HEK293T (cell line): Measurements from ENCODE around the gene RPRD1B.
A peak's percentile ranks its signal among the peaks of the same experiment; 100 is the strongest.

Experiments
- CTCF ChIA-PET: fragments of 350-600 bp; formaldehyde crosslinking; extraction: SDS; loops from one replicate; lab custom pipeline; 2021; ENCODE audit warnings: antibody characterized with exemption, inconsistent platforms; lab: Yijun Ruan, JAX
- POLR2A ChIA-PET: fragments of 350-600 bp; formaldehyde crosslinking; extraction: SDS; loops from one replicate; lab custom pipeline; 2020; ENCODE audit warnings: antibody characterized with exemption, inconsistent platforms; lab: Yijun Ruan, JAX
- DNase-seq: peaks from one replicate; pipeline ENCODE4 v3.0.0; 2012; ENCODE audit warnings: mixed read lengths; ENCODE audit errors: extremely low spot score
- ARNT ChIP-seq: fragments of 450-650 bp; IDR thresholded peaks from 2 replicates; pipeline ENCODE4 v1.6.1; 2017; ENCODE audit warnings: mild to moderate bottlenecking
- BHLHE40 ChIP-seq: fragments of 450-650 bp; IDR thresholded peaks from 2 replicates; pipeline ENCODE4 v1.6.1; 2016; ENCODE audit warnings: mild to moderate bottlenecking, moderate library complexity, borderline replicate concordance
- CTBP1 ChIP-seq: fragments of 450-650 bp; IDR thresholded peaks from 2 replicates; pipeline ENCODE4 v1.6.1; 2016; ENCODE audit warnings: borderline replicate concordance
- ELF4 ChIP-seq: fragments of 450-650 bp; IDR thresholded peaks from 2 replicates; pipeline ENCODE4 v1.6.1; 2017; ENCODE audit warnings: antibody characterized with exemption
- FOXA1 ChIP-seq: fragments of 450-650 bp; IDR thresholded peaks from 2 replicates; pipeline ENCODE4 v1.6.1; 2016; ENCODE audit warnings: mild to moderate bottlenecking
- FOXK2 ChIP-seq: fragments of 450-650 bp; IDR thresholded peaks from 2 replicates; pipeline ENCODE4 v1.6.1; 2016; ENCODE audit warnings: mild to moderate bottlenecking
- FOXM1 ChIP-seq: fragments of 450-650 bp; IDR thresholded peaks from 2 replicates; pipeline ENCODE4 v1.6.1; 2017; ENCODE audit warnings: mild to moderate bottlenecking, borderline replicate concordance
- HDGF ChIP-seq: fragments of 450-650 bp; IDR thresholded peaks from 2 replicates; pipeline ENCODE4 v1.6.1; 2017; ENCODE audit warnings: antibody characterized with exemption, borderline replicate concordance
- L3MBTL2 ChIP-seq: fragments of 450-650 bp; conservative IDR thresholded peaks from 2 replicates; pipeline ENCODE4 v1.6.1; 2016; ENCODE audit warnings: mild to moderate bottlenecking
- LEF1 ChIP-seq: fragments of 450-650 bp; IDR thresholded peaks from 2 replicates; pipeline ENCODE4 v1.6.1; 2017; ENCODE audit warnings: mild to moderate bottlenecking, borderline replicate concordance
- NFRKB ChIP-seq: fragments of 450-650 bp; IDR thresholded peaks from 2 replicates; pipeline ENCODE4 v1.6.1; 2016; ENCODE audit warnings: mild to moderate bottlenecking, moderate library complexity
- SP1 ChIP-seq: fragments of 450-650 bp; IDR thresholded peaks from 2 replicates; pipeline ENCODE4 v1.6.1; 2017
- SUZ12 ChIP-seq: fragments of 450-650 bp; IDR thresholded peaks from 2 replicates; pipeline ENCODE4 v1.6.1; 2016; ENCODE audit warnings: mild to moderate bottlenecking
- TARDBP ChIP-seq: fragments of 450-650 bp; IDR thresholded peaks from 2 replicates; pipeline ENCODE4 v1.6.1; 2016
- ZNF384 ChIP-seq: fragments of 450-650 bp; IDR thresholded peaks from 2 replicates; pipeline ENCODE4 v1.6.1; 2016
- TF ChIP-seq, protein P1 (sequence below): fragments of 450-650 bp; IDR thresholded peaks from 2 replicates; pipeline ENCODE4 v1.6.1; 2016

Gene RPRD1B

DNA sequence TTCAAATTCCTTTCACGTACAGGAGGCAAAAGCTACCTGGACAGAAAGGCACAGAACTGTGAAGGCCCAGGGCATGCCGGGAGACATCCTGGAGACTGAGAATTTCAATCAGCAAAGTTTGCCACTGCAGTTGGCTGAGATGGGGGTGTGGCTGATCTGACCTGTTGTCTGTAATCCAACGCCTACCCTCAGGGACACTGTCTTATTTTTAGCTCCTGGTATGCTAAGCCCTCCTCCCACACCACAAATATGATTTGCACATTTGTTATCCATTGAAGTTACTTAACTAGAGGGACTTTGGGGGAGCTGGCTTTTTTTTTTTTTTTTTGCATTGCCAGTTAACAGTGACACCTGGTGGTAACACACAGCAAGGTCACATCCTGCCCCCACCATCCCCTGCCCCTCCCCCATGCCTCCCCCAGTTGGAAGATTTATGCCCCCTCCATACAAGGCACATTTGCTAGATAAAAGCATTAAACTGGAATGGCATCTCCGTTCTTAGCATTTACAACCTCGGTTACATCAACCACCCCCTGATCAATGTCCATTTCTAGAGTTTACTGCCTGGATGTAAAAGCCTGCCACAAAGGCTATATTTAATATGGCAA is 40.6 kb upstream of the RPRD1B start:
- DNase-seq = peak; percentile 59
- ChIA-PET CTCF (interaction anchor here (0.9 to 2.3 kb wide), 2 partner anchors 13 to 78 kb away, joined by 3 to 6 read pairs; no protein-coding TSS in a partner anchor), POLR2A (no interaction called here)
- no peak for TF ChIP-seq BHLHE40
- peak; percentile 94 for TF ChIP-seq ZNF384

DNA sequence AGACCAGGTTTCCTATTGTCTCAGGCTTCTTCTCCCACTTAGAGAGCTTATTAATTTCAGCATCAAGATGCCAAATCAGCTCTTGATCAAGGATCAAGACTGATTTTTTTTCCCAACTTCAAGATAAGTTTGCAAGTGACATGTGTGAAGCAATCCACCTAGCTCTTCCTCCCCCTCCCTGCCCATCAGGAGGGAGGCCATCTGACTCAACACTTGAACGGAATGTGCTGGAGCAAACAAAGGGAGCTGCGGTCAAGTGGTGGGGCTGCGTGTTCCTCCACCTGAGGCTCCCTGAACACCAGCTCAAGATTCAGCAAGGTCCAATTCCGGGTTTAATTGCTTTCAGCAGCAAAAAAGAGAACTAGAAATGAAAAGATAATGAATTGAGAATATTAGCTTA is 39.0 kb upstream of the RPRD1B start:
- CTCF ChIA-PET = interaction anchor here (0.6 to 2.3 kb wide), 2 partner anchors 11 to 745 kb away, joined by 4 to 6 read pairs; no protein-coding TSS in a partner anchor
- POLR2A ChIA-PET = interaction anchor here (1.4 kb wide), 1 partner anchor 17 kb away, joined by 3 read pairs; no protein-coding TSS in a partner anchor
- TF ChIP-seq FOXM1 = no peak
- TF ChIP-seq ZNF384 = no peak
- no peak for TF ChIP-seq L3MBTL2
- no peak for DNase-seq

DNA sequence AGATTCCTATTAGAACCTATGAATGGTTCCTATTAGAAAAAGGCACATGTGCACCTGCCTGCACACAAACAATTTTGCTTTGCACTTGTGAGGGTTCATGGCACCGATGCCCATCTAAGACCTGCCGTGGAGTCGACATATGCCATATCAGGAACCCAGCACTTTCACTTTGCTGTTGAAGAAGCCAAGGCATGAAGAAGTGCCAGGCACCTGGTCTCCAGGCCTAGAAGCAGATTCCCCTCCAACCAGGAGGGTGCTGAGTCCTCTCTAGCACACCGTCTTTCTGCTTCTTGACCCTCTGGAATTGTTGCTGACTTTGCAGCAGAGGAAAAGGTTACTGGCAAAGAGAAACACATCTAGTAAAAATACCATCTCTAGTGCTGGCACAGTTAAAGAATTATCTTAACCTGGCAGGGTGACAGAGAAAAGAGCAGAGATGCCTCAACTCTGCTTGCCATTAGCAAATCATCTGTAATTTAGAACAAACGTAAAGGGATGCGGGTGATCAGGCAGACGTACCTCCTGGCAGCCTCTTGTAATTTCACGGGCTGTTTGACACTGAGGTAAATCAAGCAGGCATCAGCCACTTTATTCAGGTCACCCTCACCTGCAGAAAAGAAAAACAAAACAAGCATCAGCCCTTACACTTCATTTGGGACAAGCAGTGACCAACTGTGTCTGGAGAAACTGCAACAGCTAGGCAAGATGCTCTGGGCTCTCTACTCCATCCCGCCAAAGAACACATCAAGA is 37.5 kb upstream of the RPRD1B start:
- ChIA-PET CTCF (no interaction called here), POLR2A (interaction anchor here (1.1 kb wide), 1 partner anchor 37 kb away, joined by 3 read pairs; the partner anchor contains the start of genes RPRD1B and TTI1)
- no peak for DNase-seq
- TF ChIP-seq SUZ12 (no peak), FOXM1 (no peak), FOXA1 (no peak), LEF1 (no peak), CTBP1 (no peak), FOXK2 (no peak), ELF4 (no peak), HDGF (no peak), ZNF384 (no peak), L3MBTL2 (no peak), TARDBP (no peak), ARNT (no peak), BHLHE40 (no peak), SP1 (no peak)
- TF ChIP-seq, protein P1, sequence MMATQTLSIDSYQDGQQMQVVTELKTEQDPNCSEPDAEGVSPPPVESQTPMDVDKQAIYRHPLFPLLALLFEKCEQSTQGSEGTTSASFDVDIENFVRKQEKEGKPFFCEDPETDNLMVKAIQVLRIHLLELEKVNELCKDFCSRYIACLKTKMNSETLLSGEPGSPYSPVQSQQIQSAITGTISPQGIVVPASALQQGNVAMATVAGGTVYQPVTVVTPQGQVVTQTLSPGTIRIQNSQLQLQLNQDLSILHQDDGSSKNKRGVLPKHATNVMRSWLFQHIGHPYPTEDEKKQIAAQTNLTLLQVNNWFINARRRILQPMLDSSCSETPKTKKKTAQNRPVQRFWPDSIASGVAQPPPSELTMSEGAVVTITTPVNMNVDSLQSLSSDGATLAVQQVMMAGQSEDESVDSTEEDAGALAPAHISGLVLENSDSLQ = no peak

DNA sequence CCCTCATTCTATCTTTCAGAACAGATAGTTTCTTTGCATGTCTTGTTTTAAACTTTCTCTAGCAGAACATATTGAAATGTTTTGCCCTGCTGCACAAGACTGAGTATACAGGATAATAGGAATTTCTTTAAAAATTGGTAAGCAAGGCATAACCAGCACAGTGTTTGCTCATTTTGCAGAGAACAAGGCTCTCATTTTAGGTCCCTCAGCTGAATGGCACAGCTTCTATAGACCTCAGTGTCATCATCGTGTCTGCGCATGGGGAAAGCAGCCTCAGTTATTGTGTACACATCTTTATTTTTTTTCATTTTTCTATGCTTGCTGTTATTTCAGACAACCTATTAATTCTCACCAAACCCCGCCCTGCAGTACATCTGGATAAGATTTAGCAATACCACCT is 36.0 kb upstream of the RPRD1B start:
- TF ChIP-seq NFRKB = no peak
- no peak for TF ChIP-seq TARDBP
- TF ChIP-seq ELF4 = no peak
- no peak for TF ChIP-seq FOXM1
- no peak for TF ChIP-seq ARNT
- TF ChIP-seq FOXK2 = no peak
- TF ChIP-seq, protein P1 = no peak
- TF ChIP-seq ZNF384 = no peak
- TF ChIP-seq SUZ12 = no peak
- no peak for TF ChIP-seq LEF1
- TF ChIP-seq BHLHE40 = no peak
- no peak for TF ChIP-seq CTBP1
- no peak for TF ChIP-seq HDGF
- no peak for TF ChIP-seq SP1
- TF ChIP-seq L3MBTL2 = no peak
- TF ChIP-seq FOXA1 = no peak
- ChIA-PET CTCF (interaction anchor here (0.6 kb wide), 1 partner anchor 801 kb away, joined by 3 read pairs; no protein-coding TSS in a partner anchor), POLR2A (no interaction called here)
- no peak for DNase-seq

DNA sequence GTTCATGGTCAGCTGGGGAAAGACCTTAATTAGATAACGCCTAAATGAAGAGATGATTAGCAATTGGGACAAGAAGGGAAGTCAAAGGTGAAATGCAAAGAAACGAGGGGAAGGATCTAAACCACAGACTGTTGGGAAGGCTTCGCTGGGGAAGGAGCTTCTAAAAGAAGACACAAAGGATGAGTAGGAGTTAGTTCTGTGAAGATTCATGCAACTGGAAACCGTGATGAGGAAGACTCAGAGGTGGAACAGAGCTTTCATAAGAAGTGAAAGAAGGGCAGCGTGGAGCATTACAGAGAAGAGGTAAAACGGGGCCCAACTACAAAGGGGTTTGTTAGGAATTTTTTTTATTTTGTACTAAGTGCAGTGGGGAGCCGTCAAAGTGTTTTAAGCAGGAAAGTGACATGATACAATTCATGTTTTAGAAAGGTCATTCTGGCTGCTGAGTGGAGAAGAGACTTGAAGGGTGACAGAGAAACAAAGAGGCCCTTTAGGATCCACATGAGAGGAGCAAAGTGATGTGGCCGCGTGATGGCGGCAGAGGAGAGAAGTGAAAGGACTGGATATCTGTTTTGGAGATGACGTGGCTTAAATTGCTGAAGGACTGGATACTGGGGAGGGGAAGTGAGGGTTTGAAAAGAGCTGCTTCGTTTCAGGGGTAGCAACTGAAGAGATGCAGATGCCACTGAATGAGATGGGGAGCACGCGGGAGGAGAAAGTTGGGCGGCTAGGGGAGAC is 33.9 kb upstream of the RPRD1B start:
- POLR2A ChIA-PET = no interaction called here
- TF ChIP-seq SUZ12 = no peak
- TF ChIP-seq ELF4 = no peak
- no peak for TF ChIP-seq TARDBP
- no peak for TF ChIP-seq SP1
- no peak for TF ChIP-seq FOXK2
- no peak for TF ChIP-seq NFRKB
- TF ChIP-seq BHLHE40 = no peak
- TF ChIP-seq LEF1 = no peak
- no peak for TF ChIP-seq ZNF384
- TF ChIP-seq ARNT = no peak
- TF ChIP-seq FOXM1 = no peak
- TF ChIP-seq FOXA1 = no peak
- no peak for TF ChIP-seq CTBP1
- TF ChIP-seq L3MBTL2 = no peak
- no peak for DNase-seq
- CTCF ChIA-PET = no interaction called here

DNA sequence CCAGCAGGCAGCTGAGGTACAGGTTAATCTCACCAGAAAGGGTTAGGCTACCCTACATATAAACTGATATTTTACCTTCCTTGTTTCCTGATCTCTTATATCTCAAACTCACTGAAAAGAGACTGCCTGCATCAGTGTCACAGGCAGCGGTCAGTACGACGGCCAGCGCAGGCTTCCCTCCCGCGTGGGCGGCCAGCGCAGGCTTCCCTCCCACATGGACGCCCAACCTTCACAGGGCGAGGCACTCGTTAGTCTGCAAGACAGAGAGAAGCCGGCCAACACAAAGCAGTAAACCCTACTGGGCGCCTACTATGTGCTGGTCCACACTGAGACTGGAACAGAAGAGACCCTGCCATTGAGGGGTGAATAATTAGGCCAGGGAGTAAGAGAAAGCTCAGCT is 33.3 kb upstream of the RPRD1B start:
- ChIA-PET CTCF (no interaction called here), POLR2A (no interaction called here)
- DNase-seq = no peak
- TF ChIP-seq ZNF384 = no peak
- TF ChIP-seq FOXM1 = no peak
- no peak for TF ChIP-seq LEF1
- no peak for TF ChIP-seq HDGF
- no peak for TF ChIP-seq BHLHE40
- TF ChIP-seq NFRKB = no peak
- no peak for TF ChIP-seq FOXA1
- TF ChIP-seq SP1 = no peak
- TF ChIP-seq FOXK2 = no peak
- no peak for TF ChIP-seq ARNT
- TF ChIP-seq, protein P1 = no peak
- TF ChIP-seq TARDBP = no peak
- no peak for TF ChIP-seq SUZ12
